NCI-H446 treated with DMSO at 0.1 percent for 48 hours (cell line): ENCODE data around the gene CDHR2.
"Not testable (repeated sequence)": the region's sequence is repeated elsewhere in the genome, so short reads cannot be mapped to it uniquely, and the experiment has no call there.

Experiments
- DNase-seq: peaks from one replicate; lab custom pipeline; 2025; lab: John Stamatoyannopoulos, UW

The CDHR2 gene

DNA sequence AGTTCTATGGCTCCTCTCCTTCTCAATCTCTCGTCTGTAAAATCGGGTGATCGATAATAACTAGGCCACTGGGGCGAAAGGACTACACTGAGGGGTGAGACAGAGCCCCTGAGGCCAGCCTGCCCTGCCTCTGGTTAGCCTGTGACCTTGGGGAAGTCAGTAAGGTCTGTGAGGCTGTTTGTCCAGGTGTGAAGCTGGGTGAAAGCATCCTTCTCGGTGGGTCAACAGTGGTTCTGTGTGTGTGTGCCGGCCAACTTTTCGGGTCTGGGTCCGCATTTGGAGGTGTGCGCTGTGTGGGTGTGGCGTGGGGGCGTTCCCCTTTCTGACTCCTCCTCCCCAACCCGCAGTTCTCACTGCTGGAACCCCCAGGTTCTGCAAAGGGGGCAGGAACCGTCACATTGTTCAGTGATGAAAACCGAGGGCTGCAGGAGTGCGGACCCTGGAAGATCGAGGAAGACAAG, 7.0 kb upstream of the CDHR2 start:
- no peak for DNase-seq

DNA sequence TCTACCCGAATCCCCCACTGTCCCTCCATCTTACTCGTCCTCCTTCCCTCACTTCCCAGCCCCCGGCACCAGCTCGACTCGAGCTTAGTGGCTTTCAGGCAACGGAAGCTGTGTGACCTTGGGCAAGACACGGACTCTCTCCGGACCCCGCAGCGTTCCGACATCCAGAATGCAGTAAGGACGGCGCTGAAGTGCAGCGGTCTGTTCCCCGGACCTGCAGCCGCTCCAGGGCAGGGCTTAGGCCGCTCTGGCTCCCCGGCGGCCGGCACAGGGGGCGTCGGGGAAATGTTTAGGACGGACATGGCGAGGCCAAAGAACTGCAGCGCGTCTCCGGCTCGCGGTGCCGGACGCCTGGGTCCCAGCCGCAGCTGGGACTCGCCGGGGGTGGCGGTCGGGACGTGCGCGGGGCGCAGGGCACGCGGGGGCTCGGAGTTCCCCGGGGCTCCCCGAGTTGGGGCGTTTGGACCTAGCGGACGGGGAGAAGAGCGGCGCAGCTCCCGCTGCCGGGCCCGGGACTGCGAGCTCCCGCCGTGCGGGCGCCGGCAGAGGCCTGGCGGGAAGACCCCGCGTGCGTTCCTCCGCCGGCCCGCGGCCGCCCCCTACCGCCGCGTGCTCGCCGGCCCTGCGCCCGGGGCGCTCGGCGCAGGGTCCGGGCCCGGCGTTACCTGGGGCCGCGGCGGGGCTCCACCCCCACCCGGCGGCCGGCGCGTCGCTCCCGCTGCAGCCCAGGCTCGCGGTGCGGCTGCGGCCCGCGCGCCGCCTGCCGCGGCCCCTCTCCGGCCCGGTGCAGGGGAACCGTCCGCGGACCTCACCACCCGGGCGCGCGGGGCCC, 6.3 kb upstream of the CDHR2 start:
- DNase-seq = no peak

DNA sequence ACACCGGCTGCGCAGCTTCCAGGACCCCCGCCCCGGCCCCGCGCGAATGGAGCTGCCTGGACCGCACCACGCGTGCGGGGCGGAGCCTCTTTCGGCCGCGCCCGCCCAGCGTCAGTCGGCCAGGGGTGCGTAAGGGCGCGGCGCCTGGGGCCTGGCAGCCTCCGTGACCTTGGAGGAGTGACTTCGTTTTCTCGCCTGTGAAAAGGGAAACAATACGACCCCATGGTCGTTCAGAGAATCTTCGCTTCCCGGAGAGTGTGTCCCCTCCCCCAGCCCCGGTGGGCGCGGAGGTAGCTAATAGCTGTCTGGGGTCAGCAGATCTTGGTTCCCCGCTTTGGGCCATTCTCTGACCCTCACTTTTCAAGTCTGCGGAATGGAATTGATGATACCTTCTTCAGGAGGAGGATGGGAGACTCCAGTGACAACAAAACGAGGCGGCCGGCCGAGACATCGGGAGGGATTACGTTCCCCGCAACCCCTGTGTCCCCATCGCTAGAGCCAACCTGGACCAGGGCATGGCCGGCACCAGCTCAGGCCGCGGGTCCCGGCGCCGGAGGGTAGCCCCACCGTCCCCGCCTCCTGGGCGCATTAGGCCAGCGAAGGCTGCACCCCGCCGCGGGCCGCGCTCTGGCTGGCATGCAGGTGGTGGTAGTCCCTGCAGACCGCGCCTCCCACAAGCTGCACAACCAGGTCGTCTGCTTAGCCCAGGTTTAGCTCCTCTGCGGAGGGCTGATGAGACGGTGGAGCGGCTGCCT, 5.5 kb upstream of the CDHR2 start:
- no peak for DNase-seq

DNA sequence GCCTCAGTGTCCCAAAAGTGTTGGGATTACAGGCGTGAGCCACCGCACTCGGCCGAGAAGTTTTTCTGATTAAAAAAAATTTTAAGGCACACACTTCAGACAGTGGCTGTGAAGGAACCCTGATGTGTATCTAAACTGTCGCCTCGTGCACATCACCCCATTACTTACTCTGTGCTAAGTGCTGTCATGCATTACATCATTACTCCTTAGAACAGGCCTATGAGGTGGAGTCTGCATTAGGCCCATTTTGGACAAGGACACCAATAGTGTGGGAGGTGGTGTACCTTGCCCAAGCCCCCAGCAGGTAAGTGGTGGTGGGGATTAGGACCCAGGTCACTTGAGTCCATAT, 3.8 kb upstream of the CDHR2 start:
- DNase-seq = no peak

DNA sequence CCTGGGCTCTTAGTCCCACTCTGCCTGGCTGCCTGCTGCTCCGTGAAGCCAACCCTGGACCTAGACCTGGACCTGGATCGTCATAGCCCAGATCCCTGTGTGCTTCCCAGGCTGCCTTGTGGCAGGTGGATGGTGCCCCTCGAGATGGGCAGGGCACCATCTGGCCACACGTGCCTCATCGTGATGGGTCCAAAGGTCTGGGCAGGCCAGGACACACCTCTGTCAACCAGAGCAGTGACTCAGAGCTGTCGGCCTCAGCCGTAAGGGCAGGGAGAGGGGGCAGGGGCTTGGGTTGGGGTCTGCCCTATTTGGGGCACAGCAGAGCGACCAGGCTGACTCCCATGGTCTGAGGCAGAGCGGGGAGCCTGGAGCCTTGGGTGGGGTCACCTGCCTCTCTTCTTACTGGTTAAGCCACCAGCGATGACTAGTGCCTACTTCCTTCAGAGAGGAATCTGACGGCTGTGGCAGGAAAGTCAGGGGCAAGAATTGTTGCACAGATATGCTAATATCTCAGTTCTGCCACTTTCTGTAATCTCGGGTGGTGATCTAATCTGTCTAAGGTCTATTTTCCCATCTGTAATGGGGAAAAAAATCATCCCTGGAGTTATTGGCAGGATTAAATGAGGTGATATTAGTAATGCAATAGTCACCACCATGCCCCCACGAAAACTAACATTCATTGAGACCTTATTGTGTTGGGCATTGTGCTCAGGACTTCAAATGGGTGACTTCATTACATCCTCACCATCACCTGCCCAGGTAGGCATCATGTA, 3.2 kb upstream of the CDHR2 start:
- DNase-seq = no peak

DNA sequence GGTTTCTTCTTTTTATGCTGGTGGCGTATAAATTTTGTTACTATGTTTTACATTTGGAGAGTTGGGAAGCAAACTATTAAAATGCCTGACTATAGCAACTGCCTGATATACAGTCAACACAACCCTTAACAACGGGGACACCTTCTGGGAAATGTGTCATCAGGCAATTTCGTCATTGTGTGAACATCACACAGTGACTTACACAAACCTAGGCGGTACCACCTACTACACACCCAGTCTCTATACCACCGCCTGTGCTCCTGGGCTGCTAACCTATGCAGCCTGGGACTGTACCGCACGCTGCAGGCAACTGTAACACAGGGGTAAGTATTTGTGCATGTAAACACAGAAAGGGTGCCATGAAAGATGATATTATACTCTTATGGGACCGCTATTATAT, 1.3 kb upstream of the CDHR2 start:
- no peak for DNase-seq

DNA sequence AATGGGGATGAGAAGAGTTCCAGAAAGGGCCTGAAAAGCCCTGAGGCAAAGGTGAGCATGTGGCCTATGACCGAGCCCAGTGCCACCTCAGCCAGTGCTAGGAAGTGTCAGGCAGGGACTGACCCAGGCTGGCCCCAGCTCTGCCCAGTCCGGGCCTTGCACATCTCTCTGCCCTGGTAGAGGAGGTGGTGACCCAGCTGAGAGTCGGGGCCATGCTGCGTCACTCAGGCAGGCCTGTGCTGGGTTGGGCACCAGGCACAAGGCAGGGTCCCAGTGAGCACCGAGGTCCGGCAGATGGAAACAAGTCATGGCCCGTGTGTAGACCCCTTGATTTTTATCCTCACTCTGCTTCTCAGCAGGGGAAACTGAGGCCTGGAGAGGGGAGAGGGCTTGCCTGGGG, 729 bp downstream of the CDHR2 start:
- DNase-seq = no peak

DNA sequence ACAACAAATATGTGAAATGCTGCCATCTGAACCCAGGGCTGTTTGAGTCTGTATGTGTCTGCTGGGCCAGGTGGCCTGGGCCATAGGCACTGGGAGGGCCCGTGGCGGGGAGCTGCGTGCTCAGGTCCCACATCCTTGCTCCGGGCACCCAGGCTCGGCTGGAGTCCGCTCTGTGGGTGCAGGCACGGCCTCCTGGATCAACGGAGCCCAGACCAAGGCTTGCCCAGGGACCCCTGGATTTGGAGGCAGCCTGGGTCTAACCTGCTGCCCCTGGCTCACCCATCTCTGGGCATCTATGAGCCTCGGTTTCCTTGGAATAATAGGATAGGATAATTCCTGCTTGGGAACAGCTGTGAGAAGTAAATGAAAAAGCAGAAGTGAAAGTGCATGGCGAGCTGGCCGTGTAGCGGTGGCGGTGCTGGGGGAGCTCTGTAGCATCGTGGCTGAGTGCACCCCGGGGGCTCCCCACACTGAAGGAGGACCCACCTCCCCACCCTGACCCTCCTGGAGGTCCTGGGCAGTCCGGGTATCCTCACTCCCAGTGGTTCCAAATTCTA, 1.2 kb downstream of the CDHR2 start:
- no peak for DNase-seq

DNA sequence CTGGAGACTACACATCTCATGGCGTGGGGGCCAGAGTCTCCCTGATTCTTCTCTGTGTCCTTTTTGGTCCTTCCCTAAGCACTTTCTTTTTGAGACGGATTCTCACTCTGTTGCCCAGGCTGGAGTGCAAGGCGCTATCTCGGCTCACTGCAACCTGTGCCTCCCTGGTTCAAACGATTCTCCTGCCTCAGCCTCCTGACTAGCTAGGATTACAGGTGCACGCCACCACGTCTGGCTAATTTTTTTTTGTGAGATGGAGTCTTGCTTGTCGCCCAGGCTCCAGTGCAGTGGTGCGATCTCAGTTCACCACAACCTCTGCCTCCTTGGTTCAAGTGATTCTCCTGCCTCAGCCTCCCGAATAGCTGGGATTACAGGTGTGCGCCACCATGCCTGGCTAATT, 1.8 kb downstream of the CDHR2 start:
- not testable (repeated sequence) for DNase-seq

DNA sequence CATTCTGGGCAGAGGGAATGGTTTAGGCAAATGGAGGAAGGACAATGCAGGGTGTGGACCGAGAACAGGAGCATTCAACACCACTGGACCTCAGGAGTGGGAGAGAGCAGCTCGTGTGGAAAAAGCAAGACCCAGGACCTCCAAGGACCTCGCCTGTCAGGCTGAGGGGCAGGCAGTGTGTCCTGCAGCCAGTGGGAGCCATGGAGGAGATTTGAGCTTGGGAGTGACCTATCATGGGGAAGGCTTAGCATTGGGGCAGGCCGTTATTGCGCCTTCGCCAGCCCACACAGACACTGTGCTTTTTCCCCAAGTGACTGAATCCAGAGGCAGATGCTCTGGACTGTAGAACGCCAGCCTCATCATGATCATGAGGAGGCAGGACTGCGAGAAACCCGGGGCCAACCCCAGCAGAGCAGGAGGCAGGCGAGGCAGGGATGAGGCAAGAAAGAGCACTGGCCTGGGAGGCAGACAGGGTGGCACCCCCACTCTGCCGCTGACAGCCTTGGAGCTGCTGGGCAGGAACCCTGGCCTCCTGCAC, 3.3 kb downstream of the CDHR2 start:
- no peak for DNase-seq

DNA sequence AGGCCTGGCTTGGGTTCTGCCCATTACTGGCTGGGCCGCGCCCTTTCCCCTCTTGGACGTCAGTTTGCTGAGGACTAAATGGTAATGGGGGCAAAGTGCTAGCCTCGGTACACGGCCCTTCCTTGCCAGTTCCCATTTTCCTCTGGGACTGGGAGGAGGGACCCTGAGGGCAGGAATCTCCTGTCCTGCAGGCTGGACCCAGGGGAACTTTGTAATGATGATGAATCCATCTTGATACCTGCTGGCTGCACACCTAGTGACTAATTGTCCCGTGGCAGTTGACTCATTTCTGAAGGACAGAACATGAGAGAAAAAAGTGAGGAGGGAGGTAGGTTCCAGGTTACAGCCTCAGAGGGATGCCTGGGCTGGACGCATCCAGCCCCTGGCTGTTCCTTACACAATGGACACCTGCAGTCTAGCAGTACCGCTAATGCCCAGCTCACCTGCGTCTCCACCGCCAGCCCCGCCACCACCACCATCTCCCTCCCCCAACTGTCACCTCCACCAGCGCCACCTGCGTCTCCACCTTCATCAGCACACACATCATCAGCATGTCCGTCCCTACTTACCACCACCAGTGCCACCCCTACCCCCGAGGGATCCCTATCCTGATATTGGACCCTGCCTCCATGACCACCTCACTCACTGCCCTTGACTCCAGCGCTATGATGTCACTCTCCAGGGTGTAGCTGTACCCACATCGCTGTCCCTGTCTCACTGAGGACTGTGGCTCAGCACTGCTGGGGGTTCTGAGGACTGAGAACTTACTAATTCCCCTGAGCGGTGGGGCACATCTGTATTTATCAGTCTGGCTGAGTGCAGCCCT, 4.3 kb downstream of the CDHR2 start:
- DNase-seq = no peak

DNA sequence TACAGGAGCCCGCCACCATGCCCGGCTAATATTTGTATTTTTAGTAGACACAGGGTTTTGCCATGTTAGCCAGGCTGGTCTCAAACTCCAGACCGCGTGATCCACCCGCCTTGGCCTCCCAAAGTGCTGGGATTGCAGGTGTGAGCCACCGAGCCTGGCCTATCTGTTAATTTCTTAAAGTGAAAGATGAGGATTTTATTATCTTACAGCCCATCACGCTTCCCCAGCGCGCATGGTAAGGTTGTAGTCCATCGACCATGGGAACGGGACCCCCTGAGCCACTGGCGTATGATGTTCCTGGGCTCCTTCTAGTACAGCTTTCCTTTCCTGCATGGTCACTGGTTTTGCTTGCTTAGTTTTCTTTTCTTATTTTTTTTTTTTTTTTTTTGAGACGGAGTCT, 8.7 kb downstream of the CDHR2 start:
- no peak for DNase-seq

DNA sequence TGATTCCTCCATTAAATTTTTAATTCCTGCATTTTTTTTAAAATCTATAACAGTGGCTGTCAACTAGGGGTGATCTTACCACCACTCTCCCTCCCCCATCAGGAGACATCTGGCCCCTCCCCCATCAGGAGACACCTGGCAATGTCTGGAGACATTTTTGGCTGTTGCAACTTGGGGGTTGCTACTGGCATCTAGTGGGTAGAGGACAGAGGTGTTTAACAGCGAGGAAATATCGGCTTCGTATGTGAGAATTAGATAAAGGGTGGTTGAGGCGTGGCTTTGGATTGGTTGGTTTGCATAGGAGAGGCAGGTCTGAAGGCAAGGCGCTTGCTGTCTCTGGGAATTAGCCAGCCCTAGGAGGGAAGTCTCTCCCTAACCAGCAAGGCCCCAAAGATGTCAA, 10.5 kb downstream of the CDHR2 start:
- no peak for DNase-seq

DNA sequence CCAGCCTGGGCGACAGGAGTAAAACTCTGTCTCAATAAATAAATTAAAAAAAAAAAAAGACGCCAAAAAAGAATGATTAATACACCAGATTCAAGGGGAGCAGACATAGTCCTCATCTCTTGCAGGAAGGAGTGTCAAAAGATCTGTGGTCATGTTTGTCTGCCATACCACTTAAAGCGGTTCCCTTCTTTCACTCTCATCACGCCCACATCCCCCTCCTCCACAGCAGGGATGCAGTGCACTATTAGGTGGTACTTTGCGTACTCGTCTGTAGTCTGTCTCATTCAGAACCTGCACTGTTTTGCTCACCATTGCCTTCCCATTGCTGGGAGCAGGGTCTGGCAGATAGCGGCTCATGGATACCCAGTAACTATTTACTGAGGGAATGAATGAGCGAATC, 11.2 kb downstream of the CDHR2 start:
- no peak for DNase-seq

DNA sequence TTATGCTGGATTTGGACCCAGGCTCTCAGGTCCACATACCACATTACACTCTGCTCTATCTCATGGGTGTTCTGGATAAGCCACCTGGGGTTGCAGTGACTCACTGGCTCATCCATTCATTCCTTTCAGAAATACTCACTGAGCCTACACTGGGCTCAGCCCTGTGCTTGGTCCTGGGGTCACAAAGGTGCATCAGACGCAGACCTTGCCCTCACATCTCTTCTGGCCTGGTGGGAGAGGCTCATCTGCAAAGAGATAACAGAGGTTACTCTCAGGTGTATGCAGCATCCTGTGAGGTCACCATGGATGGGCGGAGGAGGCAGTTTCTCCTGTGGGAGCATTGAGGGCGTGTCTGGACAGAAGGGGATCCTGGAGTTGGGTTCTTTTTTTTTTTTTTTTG, 12.1 kb downstream of the CDHR2 start:
- DNase-seq = no peak

DNA sequence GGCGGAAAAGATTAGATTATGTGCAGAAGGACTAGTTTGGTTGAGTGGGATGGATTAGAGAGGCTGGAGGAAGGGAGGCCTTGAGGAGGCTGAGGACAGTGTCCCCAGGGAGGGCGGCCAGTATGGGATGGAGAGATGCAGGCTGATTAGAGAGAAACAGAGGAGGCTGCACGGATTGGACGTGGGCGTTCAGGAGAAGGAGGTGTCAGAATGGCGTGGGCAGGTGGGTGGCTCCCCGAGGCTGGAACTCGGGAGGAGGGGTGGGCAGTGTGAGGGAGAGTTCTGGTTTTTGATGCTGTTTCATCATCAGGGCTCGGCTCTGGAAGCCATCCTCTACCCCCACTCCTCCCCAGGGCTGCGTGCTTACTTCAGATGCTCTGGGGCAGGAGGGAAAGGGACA, 13.0 kb downstream of the CDHR2 start:
- DNase-seq = no peak

DNA sequence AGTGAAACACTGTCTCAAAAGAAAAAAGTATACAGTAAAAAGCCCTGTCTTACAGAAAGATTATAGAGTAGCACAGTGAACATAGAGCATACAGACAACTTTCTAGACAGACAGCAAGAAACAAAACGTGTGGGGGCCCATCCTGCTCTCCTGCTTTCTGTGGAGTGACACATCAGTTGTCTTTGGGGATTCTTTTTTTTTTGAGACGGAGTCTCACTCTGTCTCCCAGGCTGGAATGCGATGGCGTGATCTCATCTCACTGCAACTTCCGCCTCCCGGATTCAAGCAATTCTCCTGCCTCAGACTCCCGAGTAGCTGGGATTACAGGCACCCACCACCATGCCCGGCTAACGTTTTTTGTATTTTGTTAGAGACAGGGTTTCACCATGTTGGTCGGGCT, 14.9 kb downstream of the CDHR2 start:
- no peak for DNase-seq

DNA sequence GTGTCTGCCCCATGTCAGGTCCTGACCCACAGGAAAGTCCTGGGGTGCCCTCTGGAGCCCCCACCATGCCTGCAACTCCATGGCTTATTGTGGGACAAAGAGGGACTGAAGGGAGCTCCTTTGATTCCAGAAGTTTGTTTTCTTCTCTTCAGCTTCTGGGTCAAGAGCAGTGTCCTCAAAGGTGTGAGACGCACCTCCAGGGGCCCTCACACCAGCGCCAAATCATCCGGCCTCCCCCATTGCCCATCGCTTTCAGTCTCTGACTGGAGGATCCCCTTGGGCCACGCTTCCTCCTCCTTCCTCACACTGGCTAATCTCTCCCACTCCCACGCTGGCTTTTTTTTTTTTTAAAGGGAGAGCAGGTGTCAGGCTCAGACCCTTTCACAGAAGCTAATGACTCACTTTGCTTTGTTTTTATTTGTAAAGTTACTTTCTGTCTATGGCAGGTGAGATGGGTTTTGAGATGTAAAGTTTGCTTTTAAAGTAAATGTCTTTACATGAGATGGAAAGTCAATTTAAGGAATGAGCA, 16.7 kb downstream of the CDHR2 start:
- DNase-seq = no peak

DNA sequence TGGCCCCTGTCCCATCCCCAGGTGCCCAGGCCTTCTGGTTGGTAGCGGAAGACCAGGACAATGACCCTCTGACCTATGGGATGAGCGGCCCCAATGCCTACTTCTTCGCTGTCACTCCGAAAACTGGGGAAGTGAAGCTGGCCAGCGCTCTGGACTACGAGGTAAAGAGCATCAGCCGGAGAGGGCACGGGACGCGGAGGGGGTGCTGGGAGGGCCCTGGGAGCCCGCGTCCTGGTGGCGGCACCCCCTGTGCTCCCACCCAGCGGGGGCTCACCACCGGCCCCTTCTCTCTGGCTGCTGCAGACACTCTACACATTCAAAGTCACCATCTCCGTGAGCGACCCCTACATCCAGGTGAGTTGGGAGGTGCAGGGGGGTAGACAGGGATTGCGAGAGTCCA, 19.5 kb downstream of the CDHR2 start:
- no peak for DNase-seq

DNA sequence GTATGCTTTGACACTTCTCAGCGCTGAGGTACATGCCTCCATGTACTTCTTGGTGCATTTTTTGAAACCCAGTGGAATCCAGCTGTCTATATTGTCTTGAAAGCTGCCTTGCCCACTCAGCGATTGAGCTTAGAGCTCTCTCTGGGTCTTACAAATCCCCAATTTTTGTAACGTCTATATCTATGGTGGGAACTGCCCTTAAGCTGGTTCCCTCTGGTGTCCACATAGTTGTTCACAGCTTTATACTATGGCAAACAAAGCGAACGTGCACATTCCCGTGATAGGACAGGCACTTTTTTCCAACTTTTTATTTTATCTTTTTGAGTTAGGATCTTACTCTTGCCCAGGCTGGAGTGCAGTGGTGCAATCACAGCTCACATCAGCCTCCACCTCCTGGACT, 20.9 kb downstream of the CDHR2 start:
- no peak for DNase-seq
